SU-DHL-6 (cell line): ENCODE data around the gene RHOT2.
"Not testable (repeated sequence)": the region's sequence is repeated elsewhere in the genome, so short reads cannot be mapped to it uniquely, and the experiment has no call there.

Experiments used
- H2AFZ ChIP-seq: fragments of 200-600 bp; sonication (generic); 2 replicates; pipeline ENCODE4 v1.6.1; 2014; ENCODE audit warnings: low read depth, mild to moderate bottlenecking, moderate library complexity, mixed read lengths, antibody characterized with exemption, low read length; ENCODE audit not compliant: severe bottlenecking
- H3F3A ChIP-seq: fragments of 200-600 bp; shearing (Covaris generic); 2 replicates; pipeline ENCODE4 v1.6.0; 2016; ENCODE audit warnings: antibody characterized with exemption, mild to moderate bottlenecking; ENCODE audit not compliant: insufficient read depth
- H3K27ac ChIP-seq: fragments of 200-600 bp; sonication (generic); 2 replicates; pipeline ENCODE4 v1.5.1; 2016; ENCODE audit warnings: low read depth, mild to moderate bottlenecking, low read length, moderate library complexity, mixed read lengths
- H3K27me3 ChIP-seq: fragments of 200-600 bp; sonication (generic), shearing (Covaris generic); 2 replicates; pipeline ENCODE4 v1.6.0; 2014; ENCODE audit warnings: mild to moderate bottlenecking, low read length
- H3K36me3 ChIP-seq: fragments of 200-600 bp; sonication (generic); 2 replicates; pipeline ENCODE4 v1.6.1; 2014; ENCODE audit warnings: mild to moderate bottlenecking, low read length, mixed read lengths
- H3K4me2 ChIP-seq: fragments of 300-600, 200-600 bp; shearing (Covaris generic), sonication (generic); 2 replicates; pipeline ENCODE4 v1.6.0; 2014; ENCODE audit warnings: low read length, low read depth, mild to moderate bottlenecking; ENCODE audit not compliant: poor library complexity, severe bottlenecking
- H3K4me3 ChIP-seq: fragments of 200-600 bp; sonication (generic); 2 replicates; pipeline ENCODE4 v1.5.1; 2014; ENCODE audit warnings: antibody characterized with exemption, low read length, mild to moderate bottlenecking, mixed read lengths; ENCODE audit not compliant: insufficient read depth, poor library complexity, severe bottlenecking
- H3K79me2 ChIP-seq: fragments of 200-600 bp; sonication (generic); 2 replicates; pipeline ENCODE4 v1.6.1; 2014; ENCODE audit warnings: mild to moderate bottlenecking, low read length, moderate library complexity; ENCODE audit not compliant: insufficient read depth
- H3K9ac ChIP-seq: fragments of 200-600 bp; sonication (generic); 2 replicates; pipeline ENCODE4 v1.7.0; 2014; ENCODE audit warnings: mild to moderate bottlenecking, low read length
- H3K9me2 ChIP-seq: fragments of 200-600 bp; sonication (generic); replicated peaks from 2 replicates; pipeline ENCODE4 v1.6.1; 2014; ENCODE audit warnings: low read length; ENCODE audit not compliant: insufficient read depth
- H3K9me3 ChIP-seq: fragments of 200-600 bp; sonication (generic); 2 replicates; pipeline ENCODE4 v1.6.1; 2014; ENCODE audit warnings: low read length, mixed read lengths; ENCODE audit not compliant: insufficient read depth
- H4K20me1 ChIP-seq: fragments of 200-600 bp; sonication (generic); 2 replicates; pipeline ENCODE4 v1.6.1; 2014; ENCODE audit warnings: low read depth, mild to moderate bottlenecking, antibody characterized with exemption, low read length, moderate library complexity, mixed read lengths
- CTCF ChIP-seq: fragments of 200-600 bp; sonication (generic); IDR thresholded peaks from one replicate; pipeline ENCODE4 v1.5.1; 2017; ENCODE audit warnings: antibody characterized with exemption, mild to moderate bottlenecking, low read length, moderate library complexity; ENCODE audit not compliant: insufficient read depth, poor library complexity, severe bottlenecking
- EZH2phosphoT487 ChIP-seq: fragments of 200-600 bp; sonication (generic), shearing (Covaris generic); conservative IDR thresholded peaks from 2 replicates; pipeline ENCODE4 v1.6.1; 2018; ENCODE audit warnings: mild to moderate bottlenecking, antibody characterized with exemption, low read length, moderate library complexity, mixed read lengths

Gene RHOT2

GRCh38 chr16:689175-689897 lies 21.4 kb downstream of the RHOT2 start:
- Histone ChIP-seq H3K36me3 (no peaks in the 10 kb centered on the region), H3K4me2 (peak overlapping the region; percentile 97), H4K20me1 (no peaks in the 10 kb centered on the region), H2AFZ (no peak overlapping the region), H3K27ac (peak overlapping the region; percentile 54; the same call in 1 of the 2 replicates), H3K9ac (peak overlapping the region; percentile 95), H3K27me3 (no peaks in the 10 kb centered on the region), H3K4me3 (peak overlapping the region; percentile 98), H3K9me3 (no peaks in the 10 kb centered on the region), H3K9me2 (no peaks in the 10 kb centered on the region), H3K79me2 (no peaks in the 10 kb centered on the region), H3F3A (0 out of 2 replicates have a peak, but pooled peaks cover 3% of the 10 kb centered on the region)
- no peak for TF ChIP-seq CTCF
- TF ChIP-seq EZH2phosphoT487: no peak

- H3K27me3 ChIP-seq, H3K9ac ChIP-seq, H3K79me2 ChIP-seq, H3K27ac ChIP-seq, H2AFZ ChIP-seq, H3K4me2 ChIP-seq, H3K9me3 ChIP-seq, H3F3A ChIP-seq, H3K36me3 ChIP-seq, H3K9me2 ChIP-seq, H3K4me3 ChIP-seq, H4K20me1 ChIP-seq: not testable (repeated sequence)
Observed at GRCh38 chr16:691242-691641, 23.3 kb downstream of the RHOT2 start.

GRCh38 chr16:692356-693108 lies 24.6 kb downstream of the RHOT2 start:
- no peaks in the 10 kb centered on the region for H3K27me3 ChIP-seq

More at GRCh38 chr16:692356-693108, 24.6 kb downstream of the RHOT2 start:
- no peak overlapping the region for H3K9ac ChIP-seq
- H4K20me1 ChIP-seq: no peaks in the 10 kb centered on the region
- H3K27ac ChIP-seq: no peak overlapping the region
- H3K4me2 ChIP-seq: no peak overlapping the region
- no peaks in the 10 kb centered on the region for H3K79me2 ChIP-seq
- no peak for TF ChIP-seq EZH2phosphoT487
- TF ChIP-seq CTCF: no peak
- H3K36me3 ChIP-seq: no peaks in the 10 kb centered on the region
- no peak overlapping the region for H3K4me3 ChIP-seq
- H3F3A ChIP-seq: 0 out of 2 replicates have a peak, but pooled peaks cover 3% of the 10 kb centered on the region
- no peak overlapping the region for H2AFZ ChIP-seq
- H3K9me3 ChIP-seq: no peaks in the 10 kb centered on the region
- no peaks in the 10 kb centered on the region for H3K9me2 ChIP-seq
